ENCODE measurements around the gene MXD4. TPM values are rescaled to one million over a fixed set of nuclear protein-coding genes. Genes with fewer than 3 reads are reported as not detected.
"Not testable (repeated sequence)": the region's sequence is repeated elsewhere in the genome, so short reads cannot be mapped to it uniquely, and the experiment has no call there.

The MXD4 gene
- total RNA-seq, 1 experiment from 2014 or later: 22.3 TPM

DNA sequence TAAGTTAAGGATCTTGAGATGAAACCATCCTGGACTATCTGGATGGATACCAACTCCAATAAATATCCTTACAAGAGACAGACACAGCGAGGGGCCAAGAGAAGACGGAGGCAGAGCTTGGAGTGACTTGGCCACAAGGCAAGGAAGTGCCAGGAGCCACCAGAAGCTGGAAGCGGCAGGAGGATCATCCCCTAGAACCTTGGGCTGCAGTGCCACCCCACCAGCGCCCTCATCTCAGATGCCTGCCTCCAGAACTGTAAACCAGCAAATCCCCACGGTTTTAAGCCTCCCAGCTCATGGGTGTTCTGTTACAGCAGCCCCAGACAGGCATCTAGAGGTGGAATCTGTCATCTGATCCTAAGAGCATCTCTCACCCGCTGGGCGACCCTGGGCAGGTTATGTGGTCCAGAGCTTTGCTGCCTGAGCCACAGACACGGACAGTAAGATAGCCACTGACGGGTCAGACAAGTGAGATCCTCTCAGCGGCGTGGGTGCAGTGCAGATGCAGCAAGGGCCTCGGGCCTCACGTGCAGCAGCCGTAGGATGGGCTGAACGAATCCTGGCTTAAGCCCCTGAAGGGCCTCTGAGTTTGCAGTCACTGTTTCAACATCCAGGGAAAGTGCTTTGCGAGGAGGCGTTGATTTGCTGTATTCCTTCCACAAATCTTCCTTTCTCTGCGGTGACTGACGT, 25.1 kb upstream of the MXD4 start:
- no peak overlapping the region for H3K4me3 ChIP-seq (ENCODE audit: insufficient read depth, low read depth, low read length)
- no peaks in the 10 kb centered on the region for H3K27me3 ChIP-seq (ENCODE audit: control insufficient read depth, insufficient read depth, low read length)
- no peak for DNase-seq
- no peaks in the 10 kb centered on the region for H3K36me3 ChIP-seq (replicated peaks; ENCODE audit: control insufficient read depth, insufficient read depth, low read length)

DNA sequence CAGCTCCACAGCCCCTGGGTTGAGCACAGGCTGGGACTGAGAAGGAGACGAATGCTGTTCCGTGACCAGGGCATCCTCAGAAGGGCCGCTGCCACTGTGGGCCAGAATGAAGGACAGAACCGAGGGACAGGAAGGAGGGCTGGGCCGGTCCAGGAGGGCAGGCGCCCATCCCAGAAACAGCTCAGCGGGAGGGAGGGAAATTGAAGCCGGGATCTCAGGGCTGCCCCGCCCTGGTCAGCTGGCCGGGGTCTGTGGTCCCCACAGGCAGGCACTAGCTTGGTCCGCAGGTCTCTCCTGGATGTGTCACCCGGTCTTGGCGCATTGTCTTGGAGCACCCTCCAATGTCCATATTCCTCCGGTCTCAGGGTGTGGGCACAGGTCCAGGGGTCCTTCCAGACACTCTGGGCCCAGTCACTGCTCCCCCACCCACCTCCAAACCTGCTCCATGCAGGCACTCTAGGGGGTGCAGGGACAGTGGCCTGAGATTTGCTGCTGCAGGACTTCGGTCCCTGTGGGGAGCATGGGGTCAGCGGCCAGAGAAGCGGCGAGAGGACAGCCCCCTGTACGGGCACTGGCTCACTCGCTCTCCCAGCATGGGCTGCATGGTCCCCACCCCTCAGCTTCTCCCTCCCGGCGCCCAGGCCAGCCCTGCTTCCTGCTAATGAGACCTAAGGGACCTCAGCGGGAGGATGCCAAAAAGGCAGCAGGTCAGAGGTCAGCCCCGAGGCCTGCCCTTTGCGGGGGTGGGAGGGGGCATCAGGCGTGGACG, 23.9 kb upstream of the MXD4 start:
- no peak overlapping the region for H3K4me3 ChIP-seq (ENCODE audit: insufficient read depth, low read depth, low read length)
- H3K36me3 ChIP-seq (replicated peaks; ENCODE audit: control insufficient read depth, insufficient read depth, low read length): no peaks in the 10 kb centered on the region
- DNase-seq: no peak
- no peaks in the 10 kb centered on the region for H3K27me3 ChIP-seq (ENCODE audit: control insufficient read depth, insufficient read depth, low read length)

DNA sequence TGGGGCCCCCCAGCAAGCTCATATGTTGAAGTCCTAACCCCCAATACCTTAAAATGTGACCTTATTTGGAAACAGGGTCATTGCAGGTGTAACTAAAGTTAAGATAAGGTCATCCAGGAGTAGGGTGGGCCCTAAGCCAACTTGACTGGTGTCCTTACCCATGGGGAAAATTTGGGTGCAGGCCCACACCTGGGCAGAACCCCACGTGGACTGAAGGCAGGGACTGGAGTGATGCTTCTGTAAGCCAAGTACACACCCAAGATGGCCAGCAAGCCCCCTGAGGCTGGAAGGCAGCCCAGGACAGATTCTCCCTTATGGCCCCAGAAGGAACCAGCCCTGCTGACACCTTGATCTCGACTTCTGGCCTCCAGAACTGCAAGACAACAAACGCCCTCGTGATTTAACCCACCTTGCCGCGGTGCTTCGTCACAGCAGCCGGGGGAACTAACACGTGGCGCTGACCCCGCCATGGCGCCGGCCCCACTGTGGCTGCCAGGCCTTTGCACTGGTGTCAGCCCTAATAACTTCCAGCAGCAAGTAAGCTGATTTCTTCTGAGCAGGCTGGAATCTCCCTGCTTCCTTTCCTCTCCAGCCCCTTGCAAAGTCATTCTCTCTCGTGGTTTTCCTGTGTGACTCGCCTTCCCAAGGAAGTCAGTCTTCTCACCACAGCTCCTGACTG, 23.2 kb upstream of the MXD4 start:
- Histone ChIP-seq H3K36me3 (replicated peaks; ENCODE audit: control insufficient read depth, insufficient read depth, low read length) (no peaks in the 10 kb centered on the region), H3K27me3 (ENCODE audit: control insufficient read depth, insufficient read depth, low read length) (no peaks in the 10 kb centered on the region), H3K4me3 (ENCODE audit: insufficient read depth, low read depth, low read length) (no peak overlapping the region)
- no peak for DNase-seq

DNA sequence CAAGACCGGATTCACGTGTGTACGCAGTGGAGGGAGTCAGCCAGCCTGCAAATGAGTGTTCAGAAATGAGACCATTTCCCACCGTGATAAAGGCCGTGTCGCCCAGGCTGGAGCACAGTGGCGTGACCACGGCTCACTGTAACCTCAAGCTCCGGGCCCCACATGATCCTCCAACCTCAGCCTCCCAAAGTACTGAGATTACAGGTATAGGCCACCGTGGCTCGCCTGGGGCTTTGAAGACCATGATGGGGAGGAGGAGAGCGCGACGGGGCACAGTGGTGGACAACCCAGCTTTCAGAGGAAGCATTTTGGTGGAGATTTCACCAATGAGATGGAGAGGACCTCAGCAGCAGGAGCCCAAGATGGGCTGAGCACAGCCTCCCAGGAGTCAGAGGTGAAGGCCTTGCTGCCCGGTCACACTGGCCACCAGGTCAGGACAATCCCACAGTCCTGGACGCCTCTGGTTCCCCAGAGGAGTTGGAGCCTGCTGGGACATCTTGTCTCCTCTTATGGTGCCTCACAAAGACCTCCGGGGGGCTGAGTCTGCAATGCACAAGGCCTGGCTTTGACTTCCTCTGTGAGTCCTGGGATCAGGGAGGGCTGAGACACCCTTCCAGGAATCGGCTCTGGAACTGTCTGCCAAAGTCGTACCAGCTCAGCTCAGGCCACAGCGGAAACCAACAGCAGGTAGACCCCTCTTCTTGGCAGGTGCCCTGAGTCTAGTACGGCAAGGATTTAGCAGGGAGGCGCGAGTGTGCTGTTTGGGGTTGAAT, 22.4 kb upstream of the MXD4 start:
- no peaks in the 10 kb centered on the region for H3K36me3 ChIP-seq (replicated peaks; ENCODE audit: control insufficient read depth, insufficient read depth, low read length)
- no peak overlapping the region for H3K4me3 ChIP-seq (ENCODE audit: insufficient read depth, low read depth, low read length)
- H3K27me3 ChIP-seq (ENCODE audit: control insufficient read depth, insufficient read depth, low read length): no peaks in the 10 kb centered on the region
- DNase-seq: no peak

DNA sequence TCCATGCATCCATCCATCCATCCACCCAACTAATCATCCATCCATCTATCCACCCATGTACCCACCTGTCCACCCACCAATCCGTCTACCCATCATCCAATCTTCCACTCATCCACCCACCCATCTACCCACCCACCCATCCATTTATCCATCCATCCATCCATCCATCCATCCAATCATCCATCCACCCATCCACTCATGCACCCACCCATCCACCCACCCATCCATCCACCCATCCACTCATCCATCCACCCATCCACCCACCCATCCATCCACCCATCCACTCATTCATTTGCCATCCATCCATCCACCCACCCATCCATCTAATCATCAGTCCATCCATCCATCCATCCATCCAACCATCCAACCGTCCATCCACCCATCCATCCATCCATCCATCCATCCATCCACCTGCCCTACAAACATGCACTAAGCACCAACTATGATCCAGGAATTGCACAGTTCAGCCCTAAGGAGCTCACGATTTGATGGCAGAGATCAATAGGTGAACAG, 21.3 kb upstream of the MXD4 start:
- H3K27me3 ChIP-seq (ENCODE audit: control insufficient read depth, insufficient read depth, low read length): no peaks in the 10 kb centered on the region
- no peak overlapping the region for H3K4me3 ChIP-seq (ENCODE audit: insufficient read depth, low read depth, low read length)
- H3K36me3 ChIP-seq (replicated peaks; ENCODE audit: control insufficient read depth, insufficient read depth, low read length): no peaks in the 10 kb centered on the region
- DNase-seq: no peak

DNA sequence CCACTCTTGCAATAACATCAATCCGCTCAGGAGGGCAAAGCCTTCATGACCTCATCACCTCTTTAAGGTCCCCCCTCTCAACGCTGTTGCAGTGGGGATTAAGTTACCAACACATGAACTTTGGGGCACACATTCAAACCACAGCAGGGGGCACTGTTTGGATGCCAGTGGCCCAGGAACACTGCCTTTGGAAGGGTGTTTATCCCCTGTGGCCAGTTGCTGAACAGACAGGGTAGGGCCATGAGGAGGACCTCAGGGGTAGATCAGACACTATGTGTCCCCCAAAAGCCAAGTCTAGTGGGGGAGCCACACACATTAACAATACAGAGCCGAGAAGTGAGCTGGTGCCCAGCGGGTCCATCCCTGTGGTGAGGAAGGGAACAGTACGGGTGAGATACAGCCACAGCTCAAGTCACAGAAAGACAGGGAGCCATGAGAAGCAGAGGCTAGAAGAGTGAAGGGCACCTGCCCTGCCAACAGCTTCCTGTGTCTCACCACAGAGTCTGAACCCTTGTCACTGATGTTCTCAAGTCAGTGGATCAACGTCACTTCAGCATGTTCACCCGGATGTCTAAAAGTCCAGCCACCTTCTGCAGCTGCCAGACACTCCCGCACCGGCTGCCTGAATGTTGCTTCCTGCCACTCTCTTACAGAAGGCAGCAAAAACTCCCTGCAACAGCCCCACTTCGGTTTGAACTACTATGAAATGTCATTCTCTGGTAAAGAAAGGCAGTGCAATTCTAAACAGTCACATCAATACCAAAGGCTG, 19.9 kb upstream of the MXD4 start:
- no peaks in the 10 kb centered on the region for H3K27me3 ChIP-seq (ENCODE audit: control insufficient read depth, insufficient read depth, low read length)
- no peak for DNase-seq
- H3K4me3 ChIP-seq (ENCODE audit: insufficient read depth, low read depth, low read length): no peak overlapping the region
- H3K36me3 ChIP-seq (replicated peaks; ENCODE audit: control insufficient read depth, insufficient read depth, low read length): no peaks in the 10 kb centered on the region

DNA sequence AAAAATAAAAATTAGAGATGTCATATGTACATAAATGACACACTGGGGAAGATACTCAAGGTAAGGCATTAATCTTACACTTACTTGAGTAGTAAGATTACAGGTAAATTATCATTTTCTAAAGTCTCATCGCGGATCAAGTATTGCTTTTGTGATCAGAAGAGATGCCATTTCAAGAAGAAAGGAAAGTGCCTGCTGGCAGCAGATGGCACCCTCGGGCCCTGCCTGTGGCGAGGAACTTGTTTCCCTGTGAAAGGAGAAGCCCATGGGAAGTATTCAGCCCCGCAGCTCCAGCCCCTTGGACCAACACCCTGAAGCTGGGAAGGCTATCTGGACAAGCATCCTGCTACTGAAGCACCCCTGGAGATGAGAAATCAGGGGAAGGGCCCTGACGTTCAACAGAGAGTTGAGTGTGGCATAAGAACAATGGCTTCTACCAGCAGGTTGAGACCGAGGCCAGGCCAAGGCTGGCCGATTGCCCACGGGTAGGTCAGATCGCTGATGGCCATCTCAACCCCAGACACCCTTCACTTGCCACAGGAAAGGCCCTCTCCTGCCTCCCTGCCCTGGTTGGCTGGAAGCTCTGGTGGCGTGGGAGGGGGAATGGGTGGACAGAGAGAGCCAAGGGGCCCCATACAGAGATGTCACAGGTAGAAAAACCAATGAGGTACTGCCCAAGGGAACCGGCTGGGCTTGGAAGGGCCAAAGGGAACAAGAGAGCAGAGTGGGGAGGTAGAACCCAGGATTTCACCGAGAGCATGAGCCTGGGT, 18.8 kb upstream of the MXD4 start:
- no peak for DNase-seq
- H3K36me3 ChIP-seq (replicated peaks; ENCODE audit: control insufficient read depth, insufficient read depth, low read length): no peaks in the 10 kb centered on the region
- no peaks in the 10 kb centered on the region for H3K27me3 ChIP-seq (ENCODE audit: control insufficient read depth, insufficient read depth, low read length)
- no peak overlapping the region for H3K4me3 ChIP-seq (ENCODE audit: insufficient read depth, low read depth, low read length)

DNA sequence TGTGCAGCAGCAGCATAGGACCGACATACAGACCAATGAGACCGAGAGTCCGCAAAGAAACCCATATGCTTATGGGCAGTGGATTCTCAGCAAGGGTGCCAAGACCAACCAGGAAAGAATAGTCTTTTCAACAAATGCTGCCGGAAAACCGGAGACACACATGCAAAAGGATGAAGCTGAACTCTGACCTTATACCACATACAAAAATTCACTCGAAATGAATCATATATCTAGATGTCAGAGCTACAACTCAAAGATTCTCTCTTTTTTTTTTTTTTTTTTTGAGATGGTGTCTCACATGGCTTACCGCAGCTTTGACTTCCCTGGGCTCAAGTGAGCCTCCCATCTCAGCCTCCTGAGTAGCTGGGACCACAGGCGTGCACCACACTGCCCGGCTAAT, 16.0 kb upstream of the MXD4 start:
- Histone ChIP-seq H3K27me3 (ENCODE audit: control insufficient read depth, insufficient read depth, low read length) (no peaks in the 10 kb centered on the region), H3K4me3 (ENCODE audit: insufficient read depth, low read depth, low read length) (no peak overlapping the region), H3K36me3 (replicated peaks; ENCODE audit: control insufficient read depth, insufficient read depth, low read length) (no peaks in the 10 kb centered on the region)
- DNase-seq: no peak

DNA sequence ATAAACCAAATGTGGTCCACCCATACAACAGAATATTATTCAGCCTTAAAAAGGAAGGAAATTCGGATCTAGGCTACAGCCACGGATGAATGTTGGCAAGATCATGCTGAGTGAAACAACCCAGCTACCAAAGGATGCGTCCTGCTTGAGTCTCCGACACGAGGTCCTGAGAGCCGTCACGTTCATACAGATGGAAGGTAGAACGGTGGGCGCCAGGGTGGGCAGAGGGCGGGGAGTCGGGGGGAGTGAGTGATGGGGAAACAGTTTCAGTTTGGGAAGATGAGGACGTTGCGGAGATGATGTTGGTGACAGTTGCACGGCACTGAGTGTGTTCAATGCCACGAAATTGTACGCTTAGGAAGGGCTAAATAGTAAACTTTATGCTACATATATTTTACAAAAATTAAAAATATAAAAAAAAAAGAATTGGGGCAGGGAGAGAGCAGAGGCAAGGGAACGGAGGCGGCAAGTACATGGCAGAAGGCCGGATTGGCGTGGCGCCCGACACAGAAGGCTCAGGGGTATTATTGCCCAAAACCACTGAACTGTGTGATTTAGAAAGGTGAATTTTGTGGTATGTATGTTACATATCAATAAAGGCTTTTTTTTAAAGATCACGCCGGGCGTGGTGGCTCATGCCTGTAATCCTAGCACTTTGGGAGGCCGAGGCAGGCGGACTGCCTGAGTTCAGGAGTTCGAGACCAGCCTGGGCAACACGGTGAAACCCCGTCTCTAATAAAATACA, 14.8 kb upstream of the MXD4 start:
- Histone ChIP-seq H3K27me3 (ENCODE audit: control insufficient read depth, insufficient read depth, low read length) (no peaks in the 10 kb centered on the region), H3K4me3 (ENCODE audit: insufficient read depth, low read depth, low read length) (no peak overlapping the region), H3K36me3 (replicated peaks; ENCODE audit: control insufficient read depth, insufficient read depth, low read length) (no peaks in the 10 kb centered on the region)
- no peak for DNase-seq

DNA sequence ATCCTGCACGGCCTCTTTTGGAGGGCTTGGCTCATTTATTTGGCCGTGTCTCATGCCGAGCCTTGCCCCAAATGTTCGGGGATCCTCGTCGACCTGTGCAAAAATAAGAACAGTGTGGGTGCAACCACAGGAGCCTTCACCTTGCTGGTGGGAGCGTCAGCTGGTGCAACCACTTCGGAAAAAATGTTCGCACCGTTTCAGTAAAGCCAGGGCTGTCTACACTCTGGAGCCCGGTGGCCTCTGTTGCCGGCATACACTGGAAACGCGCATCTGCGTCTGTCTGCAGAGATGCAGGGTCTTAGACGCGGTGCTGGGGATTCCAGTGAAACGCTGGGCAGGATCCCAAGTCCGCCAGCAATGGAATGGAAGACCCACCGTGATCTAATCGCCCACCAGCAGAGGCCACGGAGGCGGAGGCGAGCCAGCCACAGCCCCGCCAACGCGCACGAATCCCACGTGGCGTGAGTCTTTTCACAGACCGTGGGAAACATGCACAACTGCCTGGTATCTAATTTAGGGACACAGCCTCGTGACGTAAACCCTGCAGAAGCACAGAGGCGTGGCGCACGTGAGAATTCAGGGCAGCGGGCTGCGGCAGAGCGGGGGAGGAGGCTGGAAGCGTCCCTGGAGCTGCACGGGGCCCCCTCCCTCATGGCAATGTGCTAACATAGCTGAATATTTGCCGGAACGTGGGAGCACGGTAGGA, 13.8 kb upstream of the MXD4 start:
- DNase-seq: no peak
- Histone ChIP-seq H3K4me3 (ENCODE audit: insufficient read depth, low read depth, low read length) (no peak overlapping the region), H3K27me3 (ENCODE audit: control insufficient read depth, insufficient read depth, low read length) (no peaks in the 10 kb centered on the region), H3K36me3 (replicated peaks; ENCODE audit: control insufficient read depth, insufficient read depth, low read length) (no peaks in the 10 kb centered on the region)

DNA sequence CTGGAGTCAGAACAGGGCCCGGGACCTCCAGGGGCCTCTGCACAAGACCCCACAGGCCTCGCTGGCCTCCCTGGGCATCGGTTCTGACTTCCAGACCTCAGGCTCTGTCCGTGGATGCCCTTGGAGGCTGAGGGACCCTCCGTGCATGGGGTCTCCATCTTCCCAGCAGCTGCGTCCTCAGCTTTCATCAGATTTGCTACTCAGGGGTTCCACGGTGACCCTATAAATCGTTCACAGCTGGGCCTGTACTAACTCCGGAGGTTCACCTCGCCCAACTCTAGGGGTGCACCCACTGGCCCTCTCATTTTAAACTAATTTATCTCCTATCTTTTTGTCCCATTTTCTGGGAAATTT, 13.1 kb upstream of the MXD4 start:
- not testable (repeated sequence) for H3K36me3 ChIP-seq (replicated peaks; ENCODE audit: control insufficient read depth, insufficient read depth, low read length); DNase-seq; H3K4me3 ChIP-seq (ENCODE audit: insufficient read depth, low read depth, low read length); H3K27me3 ChIP-seq (ENCODE audit: control insufficient read depth, insufficient read depth, low read length)

DNA sequence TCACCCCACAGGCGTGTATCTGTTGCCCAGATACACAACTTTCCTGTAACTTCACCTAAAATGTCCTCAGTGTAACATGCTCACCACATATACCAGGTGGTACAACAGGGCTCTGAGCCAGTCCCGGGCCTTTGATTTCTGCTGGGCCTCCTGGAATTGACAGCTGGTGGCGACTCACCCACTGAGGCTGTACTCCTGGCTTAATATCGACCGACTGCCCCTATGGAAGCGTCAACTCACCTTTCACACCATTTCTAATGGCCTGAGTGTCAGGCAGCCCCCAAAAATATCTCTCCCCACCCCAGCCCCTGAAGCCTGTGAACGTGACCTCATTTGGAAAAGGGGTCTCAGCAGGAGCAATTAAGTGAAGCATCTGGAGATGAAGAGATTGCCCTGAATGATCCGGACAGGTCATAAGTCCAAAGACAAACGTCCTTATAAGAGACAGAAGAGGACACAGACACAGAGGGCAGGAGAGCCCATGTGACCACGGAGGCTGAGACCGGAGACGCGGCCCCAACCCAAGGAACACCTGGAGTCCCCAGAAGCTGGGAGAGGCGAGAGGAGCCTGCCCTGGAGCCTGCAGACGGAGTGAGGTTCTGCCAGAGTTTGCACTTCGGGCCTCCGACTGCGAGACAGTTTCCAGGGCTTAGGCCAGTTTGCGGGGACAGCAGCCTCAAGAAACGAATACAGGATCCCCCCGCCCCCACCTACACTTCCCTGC, 12.6 kb upstream of the MXD4 start:
- DNase-seq: no peak
- no peaks in the 10 kb centered on the region for H3K27me3 ChIP-seq (ENCODE audit: control insufficient read depth, insufficient read depth, low read length)
- no peaks in the 10 kb centered on the region for H3K36me3 ChIP-seq (replicated peaks; ENCODE audit: control insufficient read depth, insufficient read depth, low read length)
- H3K4me3 ChIP-seq (ENCODE audit: insufficient read depth, low read depth, low read length): no peak overlapping the region

All from H7 (cell line).